GM12878 (cell line): ENCODE measurements around the gene TTC39A. TPM values are rescaled to one million over a fixed set of nuclear protein-coding genes. Genes with fewer than 3 reads are reported as not detected.

ENCODE experiments used
- ATAC-seq: fragments of 200-7000 bp; cut with Tn5 transposase; 3 replicates; pipeline ENCODE4 v1.9.1; 2020; ENCODE audit warnings: mild to moderate bottlenecking, moderate library complexity
- BruUV-seq: library from RNA; stranded (reverse); fragments of 400-500 nt; replicated peaks from 2 replicates; lab custom pipeline; 2021; lab: Mats Ljungman, UMichigan
- CTCF ChIA-PET: fragments of 300-600 bp; sonication (Branson Sonifier 250); formaldehyde crosslinking; extraction: SDS; loops from one replicate; lab custom pipeline; 2021; ENCODE audit warnings: inconsistent platforms; lab: Yijun Ruan, JAX
- POLR2A ChIA-PET: fragments of 350-600 bp; formaldehyde crosslinking; extraction: SDS; loops from one replicate; lab custom pipeline; 2021; ENCODE audit warnings: inconsistent platforms; lab: Charles Lee
- RAD21 ChIA-PET: fragments of 300-600 bp; sonication (Branson Sonifier 250); formaldehyde crosslinking; loops from one replicate; lab custom pipeline; 2023; ENCODE audit warnings: antibody characterized with exemption; ENCODE audit not compliant: unreplicated experiment; lab: Charles Lee
- SMC1A ChIA-PET: fragments of 300-600 bp; sonication (Branson Sonifier 250); formaldehyde crosslinking; loops from one replicate; lab custom pipeline; 2023; ENCODE audit not compliant: unreplicated experiment, uncharacterized antibody; lab: Charles Lee
- DNase-seq: peaks from one replicate; pipeline ENCODE4 v3.0.0-alpha.2; 2011; ENCODE audit warnings: low read depth, low spot score
- FAIRE-seq: peaks from 3 replicates; lab custom pipeline; 2011; peaks lifted over from hg19 to GRCh38; lab: Jason Lieb, UNC
- H2AFZ ChIP-seq: 2 replicates; pipeline ENCODE4 v1.6.0; 2011; ENCODE audit warnings: low read depth, low read length, control low read depth; ENCODE audit not compliant: control insufficient read depth
- H3K27ac ChIP-seq: 2 replicates; pipeline ENCODE4 v1.5.1; 2011; ENCODE audit warnings: control low read depth; ENCODE audit not compliant: control insufficient read depth, insufficient read depth
- H3K27me3 ChIP-seq, 2 experiments: replicated peaks in 1 of 2; 2 replicates each; pipeline versions ENCODE4 v1.6.0 to v1.6.1; 2011; ENCODE audit warnings: low read length in 1 of 2; ENCODE audit not compliant: control insufficient read depth in 2 of 2, insufficient read depth in 2 of 2
- H3K36me3 ChIP-seq, 2 experiments: 2 replicates each; pipeline ENCODE4 v1.5.1; 2011; ENCODE audit warnings: low read length in 1 of 2; ENCODE audit not compliant: control insufficient read depth in 2 of 2, insufficient read depth in 2 of 2
- H3K4me1 ChIP-seq: 2 replicates; pipeline ENCODE4 v1.6.1; 2011; ENCODE audit warnings: mild to moderate bottlenecking, low read length, moderate library complexity, mixed read lengths; ENCODE audit not compliant: control insufficient read depth, insufficient read depth
- H3K4me2 ChIP-seq: 2 replicates; pipeline ENCODE4 v1.6.0; 2011; ENCODE audit warnings: control low read depth; ENCODE audit not compliant: control insufficient read depth, insufficient read depth
- H3K4me3 ChIP-seq: fragments of 200-600 bp; sonication (generic); 2 replicates; pipeline ENCODE4 v1.5.1; 2016
- H3K79me2 ChIP-seq: 2 replicates; pipeline ENCODE4 v1.6.0; 2011; ENCODE audit warnings: low read length; ENCODE audit not compliant: control insufficient read depth, insufficient read depth
- H3K9ac ChIP-seq: 2 replicates; pipeline ENCODE4 v1.8.0; 2011; ENCODE audit warnings: low read length, control low read depth, mixed read lengths; ENCODE audit not compliant: control insufficient read depth, insufficient read depth
- H3K9me3 ChIP-seq: replicated peaks from 3 replicates; pipeline ENCODE4 v1.5.1; 2011; ENCODE audit warnings: mild to moderate bottlenecking, low read length; ENCODE audit not compliant: control insufficient read depth, insufficient read depth
- H4K20me1 ChIP-seq: 2 replicates; pipeline ENCODE4 v1.6.0; 2011; ENCODE audit not compliant: control insufficient read depth, insufficient read depth
- CREB1 ChIP-seq: IDR thresholded peaks from 2 replicates; pipeline ENCODE4 v1.6.1; 2012; ENCODE audit warnings: low read depth, mild to moderate bottlenecking, inconsistent platforms
- EED ChIP-seq: sonication (generic); IDR thresholded peaks from 2 replicates; pipeline ENCODE4 v1.6.1; 2016; ENCODE audit warnings: antibody characterized with exemption, low read depth
- ETV6 ChIP-seq, 2 experiments: fragments of 450-650 bp in 1 of 2; IDR thresholded peaks in 1 of 2; conservative IDR thresholded peaks in 1 of 2; 2 replicates each; pipeline ENCODE4 v1.6.1; 2014; ENCODE audit warnings: antibody characterized with exemption in 1 of 2, borderline replicate concordance in 1 of 2, low read depth in 1 of 2, mild to moderate bottlenecking in 1 of 2, moderate library complexity in 1 of 2
- IRF5 ChIP-seq: fragments of 450-650 bp; IDR thresholded peaks from 2 replicates; pipeline ENCODE4 v1.6.1; 2017; ENCODE audit warnings: borderline replicate concordance
- PAX5 ChIP-seq: IDR thresholded peaks from 2 replicates; pipeline ENCODE4 v1.6.1; 2011; ENCODE audit warnings: low read depth, low read length, borderline replicate concordance
- SMARCA5 ChIP-seq: fragments of 450-650 bp; IDR thresholded peaks from 2 replicates; pipeline ENCODE4 v1.6.1; 2017; ENCODE audit warnings: mild to moderate bottlenecking
- SRF ChIP-seq, 2 experiments: IDR thresholded peaks; 2 replicates each; pipeline ENCODE4 v1.6.1; 2011; ENCODE audit warnings: low read depth in 2 of 2, low read length in 2 of 2, mild to moderate bottlenecking in 1 of 2, moderate library complexity in 1 of 2
- ZNF687 ChIP-seq: fragments of 450-650 bp; IDR thresholded peaks from 2 replicates; pipeline ENCODE4 v1.6.1; 2017; ENCODE audit warnings: mild to moderate bottlenecking, moderate library complexity
- WGBS: methylation state at CpG from one replicate; pipeline ENCODE4 v1.1.6; 2016; ENCODE audit warnings: low lambda C conversion rate; ENCODE audit not compliant: insufficient replicate concordance, insufficient coverage; ENCODE audit errors: missing lambda C conversion rate; 5-methylcytosine and 5-hydroxymethylcytosine counted together
- in situ Hi-C: fragments of 300-500 bp; cut with MboI; formaldehyde crosslinking; loops from 9 replicates; pipeline ENCODE4 v1.14.3; 2018; ENCODE audit warnings: mixed read lengths
- intact Hi-C: fragments of 100-400 bp; cut with micrococcal nuclease; formaldehyde crosslinking; loops from one replicate; pipeline ENCODE4 v1.14.2; 2022; ENCODE audit not compliant: unreplicated experiment
- polyA plus RNA-seq, 11 experiments: library from polyadenylated mRNA; depleted of rRNA in 4 of 11; unstranded in 6 of 11; stranded (reverse) in 5 of 11; fragments of >200 nt; fragmentation: Nextera tagmentation in 4 of 11; fragmentation: Illumina TruSeq in 1 of 11; extraction: Ambion mirVana in 4 of 11; extraction: Trizol in 1 of 11; gene quantifications; 1 replicate in 1 of 11; 2 replicates in 10 of 11; pipeline versions ENCODE4 v1.2.1 to v1.2.3, GENCODE V29; 2011 to 2016; ENCODE audit warnings: inconsistent platforms in 2 of 11, missing spikeins in 2 of 11, low read depth in 1 of 11
- total RNA-seq, 4 experiments: library from RNA; depleted of rRNA in 3 of 4; stranded (reverse); fragments of >200 nt in 3 of 4; fragmentation: Illumina TruSeq in 1 of 4; extraction: Trizol in 1 of 4; gene quantifications; 2 replicates each; pipeline versions ENCODE4 v1.2.1 to v1.2.3, GENCODE V29; 2013 to 2021
- TF ChIP-seq, protein P1 (sequence below): IDR thresholded peaks from 2 replicates; pipeline ENCODE4 v1.6.1; 2012; ENCODE audit warnings: low read depth, low read length, improper control_type of control experiment

TTC39A gene
- total and polyA plus RNA-seq, 10 of the 15 experiments (the other 5 are each of a cell fraction or from before 2014, with no cell fraction given) = 0.18 to 3.0 (median 1.2) TPM

DNA sequence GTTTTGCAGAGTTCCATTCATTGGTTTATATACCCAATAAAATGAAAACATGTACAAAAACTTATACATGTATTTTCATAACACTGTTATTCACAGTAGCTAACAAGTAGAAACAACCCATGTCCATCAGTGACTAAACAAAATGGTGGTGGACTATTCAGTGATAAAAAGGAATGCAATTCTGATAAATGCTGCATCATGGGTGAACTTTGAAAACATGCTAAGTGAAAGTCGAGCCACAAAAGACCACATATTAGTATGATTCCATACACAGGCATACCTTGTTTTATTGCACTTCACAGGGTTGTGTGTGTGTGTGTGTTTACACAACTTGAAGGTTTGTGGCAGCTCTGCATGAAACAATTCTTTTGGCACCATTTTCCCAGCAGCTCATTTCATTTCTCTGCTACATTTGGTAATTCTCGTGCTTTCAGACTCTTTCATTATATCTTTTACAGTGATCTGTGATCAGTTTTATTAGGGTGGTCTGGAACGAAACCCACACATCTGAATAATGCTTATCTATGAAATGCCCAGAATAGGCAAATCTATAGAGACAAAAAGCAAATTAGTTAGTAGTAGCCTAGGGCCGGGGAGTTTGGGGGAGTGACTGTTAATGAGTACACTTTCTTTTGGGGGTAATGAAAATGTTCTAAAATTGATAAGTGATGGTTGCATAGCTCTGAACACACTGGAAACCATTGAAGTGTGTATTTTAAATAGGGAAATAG lies 67.0 kb downstream of the TTC39A start:
- in situ Hi-C loops (no loop called here), intact Hi-C loops (no loop called here)
- CTCF ChIA-PET = interaction anchor here (0.6 to 1.4 kb wide), 2 partner anchors 414 to 489 kb away, joined by 3 to 4 read pairs; no protein-coding TSS in a partner anchor
- Histone ChIP-seq H3K79me2 (peaks cover 24% of the 10 kb centered on the region), H3K36me3 (peaks cover 0 to 2% of the 10 kb centered on the region in 2 experiments; a peak in 1 of 4 replicates), H3K4me1 (peaks cover 8% of the 10 kb centered on the region), H3K27me3 (no peaks in the 10 kb centered on the region), H3K27ac (no peak overlapping the region), H3K4me2 (no peak overlapping the region), H3K9ac (no peak overlapping the region), H3K4me3 (no peak overlapping the region), H2AFZ (no peak overlapping the region), H3K9me3 (no peaks in the 10 kb centered on the region), H4K20me1 (no peaks in the 10 kb centered on the region)
- DNase-seq = no peak
- POLR2A ChIA-PET = no interaction called here
- no peak for FAIRE-seq
- 96% methylated on average over 4 of the region's 4 CpGs for WGBS
- RAD21 ChIA-PET = interaction anchor here (0.8 kb wide), 1 partner anchor 34 kb away, joined by 3 read pairs; no protein-coding TSS in a partner anchor
- TF ChIP-seq SRF (IDR thresholded peaks at IDR 0.05; ENCODE audit: low read depth in 2 of 2, low read length in 2 of 2) = no peak
- ATAC-seq = no peak
- no TSS peak for BruUV-seq
- SMC1A ChIA-PET = interaction anchor here (0.9 kb wide), 1 partner anchor 27 kb away, joined by 3 read pairs; the partner anchor contains the start of gene RNF11

- in situ Hi-C loops (no loop called here), intact Hi-C loops (no loop called here)
- DNase-seq = no peak
- Histone ChIP-seq H4K20me1 (no peaks in the 10 kb centered on the region), H3K9ac (no peak overlapping the region), H3K27ac (no peak overlapping the region), H3K36me3 (no peaks in the 10 kb centered on the region), H3K4me2 (no peak overlapping the region), H3K27me3 (no peaks in the 10 kb centered on the region), H3K79me2 (peaks cover 8% of the 10 kb centered on the region), H3K9me3 (no peaks in the 10 kb centered on the region), H3K4me3 (no peak overlapping the region), H2AFZ (no peak overlapping the region), H3K4me1 (no peaks in the 10 kb centered on the region)
- no TSS peak for BruUV-seq
- RAD21 ChIA-PET = interaction anchor here (1.9 kb wide), 1 partner anchor 11 kb away, joined by 5 read pairs; no protein-coding TSS in a partner anchor
- WGBS = 92% methylated on average over 3 of the region's 3 CpGs
- no peak for FAIRE-seq
- SMC1A ChIA-PET = interaction anchor here (0.9 to 3.0 kb wide), 6 partner anchors 9 to 63 kb away, joined by 3 to 10 read pairs (median 4); partner anchors contain the start of gene RNF11
- CTCF ChIA-PET = interaction anchor here (0.6 to 1.3 kb wide), 4 partner anchors 65 to 382 kb away, joined by 3 to 4 read pairs (median 3); no protein-coding TSS in a partner anchor
- no peak for ATAC-seq
- POLR2A ChIA-PET = interaction anchor here (1.4 kb wide), 1 partner anchor 17 kb away, joined by 4 read pairs; no protein-coding TSS in a partner anchor
- TF ChIP-seq IRF5 = no peak
- TF ChIP-seq, protein P1, sequence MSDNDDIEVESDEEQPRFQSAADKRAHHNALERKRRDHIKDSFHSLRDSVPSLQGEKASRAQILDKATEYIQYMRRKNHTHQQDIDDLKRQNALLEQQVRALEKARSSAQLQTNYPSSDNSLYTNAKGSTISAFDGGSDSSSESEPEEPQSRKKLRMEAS = no peak
- no peak for TF ChIP-seq ZNF687
- TF ChIP-seq CREB1 = no peak
- no peak for TF ChIP-seq SMARCA5
- no peak for TF ChIP-seq ETV6 (conservative IDR thresholded peaks at IDR 0.05 in 1 of 2, IDR thresholded peaks at IDR 0.05 in 1 of 2; ENCODE audit: borderline replicate concordance in 1 of 2, low read depth in 1 of 2)
- no peak for TF ChIP-seq EED
- TF ChIP-seq PAX5 = no peak
Measured at GRCh38 chr1:51255331-51255730, 75.0 kb downstream of the TTC39A start.
